NCI-H146 (cell line): ENCODE measurements around the gene MYO18A.
A peak's percentile ranks its signal among the peaks of the same experiment; 100 is the strongest.
"Not testable (repeated sequence)": the region's sequence is repeated elsewhere in the genome, so short reads cannot be mapped to it uniquely, and the experiment has no call there.

ENCODE experiments used
- DNase-seq: peaks from one replicate; lab custom pipeline; 2025; lab: John Stamatoyannopoulos, UW

MYO18A gene

GRCh38 chr17:29147228-29147627, 33.0 kb downstream of the MYO18A start:
- not testable (repeated sequence) for DNase-seq

DNA sequence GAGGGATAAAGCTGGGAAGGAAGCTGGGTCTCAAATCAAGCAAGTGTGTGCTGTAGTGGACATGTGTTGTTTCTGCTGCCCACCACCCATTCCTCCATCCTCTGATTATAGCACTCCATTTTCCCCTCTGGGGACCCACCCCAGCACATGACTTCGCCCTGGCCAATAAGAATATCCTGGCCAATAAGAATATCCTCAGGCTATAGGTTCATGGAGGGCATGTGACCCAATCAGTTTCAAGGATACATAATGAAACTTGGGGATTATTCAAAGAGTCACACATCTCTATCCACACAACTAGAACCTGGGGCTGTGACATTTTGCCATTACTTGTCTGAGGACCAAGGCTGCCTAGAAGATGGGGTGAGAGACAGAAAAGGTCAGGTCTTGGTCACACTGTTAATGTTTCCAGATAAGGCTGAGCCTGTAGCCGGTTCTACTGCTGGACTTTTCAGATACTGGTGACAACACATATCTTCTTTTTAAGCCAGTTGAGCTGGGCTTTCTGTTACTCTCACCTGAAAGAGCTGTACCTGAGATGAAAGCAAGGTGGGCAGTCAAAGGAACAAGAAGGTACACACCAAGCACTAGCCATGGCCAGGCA, 33.7 kb downstream of the MYO18A start:
- no peak for DNase-seq

DNA sequence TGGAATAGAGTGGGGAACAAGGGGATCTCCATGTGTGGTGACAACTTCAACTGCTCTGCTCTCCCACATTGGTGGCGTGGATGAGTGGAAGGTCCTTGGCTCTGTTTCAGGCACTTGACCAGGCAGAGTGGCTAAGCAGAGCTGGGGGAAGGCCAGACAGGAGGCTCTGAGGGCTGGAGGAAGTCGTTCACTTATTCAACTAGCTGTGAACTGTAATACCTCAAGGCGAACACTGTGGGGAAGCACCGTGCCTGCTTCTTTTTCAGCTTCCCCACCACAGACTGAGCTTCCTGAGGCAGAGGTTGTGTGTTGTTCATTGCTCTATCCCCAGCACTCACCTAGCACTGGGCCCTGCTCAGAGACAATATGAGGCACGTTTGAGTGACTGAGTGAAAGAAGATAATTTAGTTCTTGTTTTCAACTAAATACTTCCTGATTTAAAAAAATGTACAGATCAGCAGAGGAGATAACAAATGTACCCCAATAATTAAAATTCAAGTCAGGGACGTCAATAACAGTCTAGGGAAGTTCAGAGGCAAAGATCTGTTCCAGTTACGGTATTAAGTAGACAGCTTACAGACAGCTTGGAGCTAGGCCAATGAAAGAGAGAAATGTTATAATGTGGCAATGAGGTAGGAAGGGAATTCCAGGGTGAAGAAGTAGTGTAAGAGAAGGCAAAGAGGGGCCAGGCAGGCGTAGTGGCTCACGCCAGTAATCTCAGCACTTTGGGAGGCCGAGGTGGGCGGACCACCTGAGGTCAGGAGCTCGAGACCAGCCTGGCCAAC, 34.7 kb downstream of the MYO18A start:
- peak; percentile 45 for DNase-seq

GRCh38 chr17:29143894-29144293, 36.3 kb downstream of the MYO18A start:
- DNase-seq, result peak; percentile 23

DNA sequence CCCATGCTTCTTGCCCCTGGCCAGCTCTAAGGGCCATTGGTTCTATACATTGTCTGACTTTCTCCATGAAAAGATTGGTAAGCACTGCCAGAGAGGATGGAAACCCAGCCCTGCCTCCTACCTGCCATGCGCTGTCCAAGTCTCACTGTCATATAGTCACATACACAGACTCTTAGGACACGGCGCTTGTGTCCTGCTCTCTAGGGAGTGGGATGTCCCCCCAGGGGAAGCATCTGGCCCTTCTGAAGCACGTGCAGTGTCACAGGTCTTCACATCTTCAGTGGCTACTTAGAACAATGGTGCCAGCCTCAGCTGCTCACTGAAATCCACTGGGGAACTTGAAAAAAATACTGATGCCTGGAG, 38.7 kb downstream of the MYO18A start:
- no peak for DNase-seq

GRCh38 chr17:29140631-29141513, 39.3 kb downstream of the MYO18A start:
- DNase-seq, result peak; percentile 11

- peak; percentile 31 for DNase-seq
These were observed 40.1 kb downstream of the MYO18A start for GRCh38 chr17:29140051-29140621.

DNA sequence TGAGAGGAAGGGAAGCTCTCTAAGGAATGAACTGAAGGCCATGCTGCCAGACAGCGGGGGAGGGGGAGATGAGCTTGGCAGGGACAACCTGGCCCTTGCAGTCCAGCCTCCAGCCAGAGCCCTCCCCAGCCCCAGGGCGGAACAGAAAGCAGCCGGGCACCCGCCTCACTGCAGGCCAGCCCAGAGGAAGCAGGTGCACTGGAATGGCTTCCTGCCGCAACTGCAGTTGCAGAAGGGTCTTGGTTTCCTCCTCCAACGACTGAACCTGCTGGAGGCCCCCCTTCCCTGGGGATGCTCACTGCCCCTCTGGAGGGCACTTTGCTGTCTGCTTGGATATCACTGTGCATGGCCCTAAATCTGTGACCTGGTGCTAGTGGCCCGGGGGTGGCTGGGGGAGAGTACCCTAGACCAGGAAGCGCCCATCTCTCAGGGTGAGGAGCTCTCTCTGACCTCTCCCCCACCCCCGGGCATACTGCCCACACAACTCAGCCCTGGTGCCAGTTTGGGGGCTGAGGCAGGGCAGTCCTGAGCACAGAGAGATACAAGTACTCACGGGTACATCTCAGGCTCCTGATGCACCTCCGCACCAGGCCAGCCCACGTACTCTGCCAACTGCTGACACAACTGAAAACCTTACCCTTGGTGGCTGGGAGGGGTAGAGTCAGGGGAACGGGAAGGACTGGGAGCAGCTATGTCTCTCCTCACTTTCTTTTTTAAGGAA, 41.1 kb downstream of the MYO18A start:
- DNase-seq, result peak; percentile 44

GRCh38 chr17:29138184-29138955, 41.8 kb downstream of the MYO18A start:
- no peak for DNase-seq

DNA sequence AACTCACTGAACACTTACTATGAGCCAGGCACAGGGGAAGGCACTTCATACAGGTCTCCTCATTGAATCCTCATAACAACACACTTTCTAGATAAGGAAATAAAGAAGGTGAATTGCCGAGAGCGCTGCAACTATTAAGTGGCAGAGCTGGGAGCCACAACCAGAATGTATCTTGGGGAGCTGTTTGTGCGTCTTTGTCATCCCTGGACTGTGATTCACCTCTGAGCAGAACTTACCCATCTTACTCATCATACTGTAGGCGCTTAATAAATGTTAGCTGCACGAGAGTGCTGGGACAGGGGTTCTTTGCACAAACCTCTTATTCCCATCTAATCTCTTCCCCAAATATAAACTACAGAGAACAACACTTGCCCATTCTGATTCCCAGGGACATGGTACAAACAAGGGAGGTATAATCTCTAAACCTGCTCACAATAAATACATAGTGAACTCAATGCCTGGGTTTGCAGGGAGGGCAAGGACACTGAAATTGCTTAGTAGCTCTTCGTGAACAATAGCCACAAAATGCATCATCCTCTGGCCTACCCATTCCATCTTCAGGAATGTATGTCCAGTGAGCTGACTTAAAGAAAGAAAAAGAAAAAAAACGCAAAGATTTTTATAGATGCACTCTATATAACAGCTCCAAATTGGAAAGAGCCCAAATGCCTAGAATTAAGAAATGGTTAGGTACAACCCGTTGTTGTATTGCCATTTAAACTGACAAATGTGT, 43.0 kb downstream of the MYO18A start:
- no peak for DNase-seq

GRCh38 chr17:29135464-29135863, 44.7 kb downstream of the MYO18A start:
- DNase-seq, result no peak

GRCh38 chr17:29133121-29133713, 47.0 kb downstream of the MYO18A start:
- DNase-seq, result no peak

- DNase-seq, result no peak
These were observed 48.1 kb downstream of the MYO18A start for GRCh38 chr17:29131814-29132682.

- DNase-seq, result no peak
These were observed 50.5 kb downstream of the MYO18A start for GRCh38 chr17:29129731-29130130.

DNA sequence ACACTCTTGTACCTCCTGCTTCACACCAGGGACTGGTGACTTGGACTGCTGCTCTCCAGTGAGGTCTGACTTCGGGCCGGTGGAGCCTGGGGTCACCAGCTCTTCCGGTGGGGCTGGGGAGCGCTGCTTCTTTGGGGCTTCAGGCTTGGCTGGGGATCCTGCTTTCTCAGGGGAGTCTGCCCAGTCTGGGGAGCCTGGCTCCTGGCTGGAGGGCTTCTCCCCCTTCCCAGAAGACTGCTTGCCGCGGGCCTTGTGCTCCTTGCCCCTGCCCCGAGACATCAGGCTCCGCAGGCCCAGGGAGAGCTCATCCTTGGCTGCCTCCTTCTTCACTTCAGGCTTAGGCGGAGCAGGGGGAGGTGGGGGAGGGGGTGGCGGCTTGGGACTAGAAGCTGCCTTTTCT, 52.4 kb downstream of the MYO18A start:
- no peak for DNase-seq

DNA sequence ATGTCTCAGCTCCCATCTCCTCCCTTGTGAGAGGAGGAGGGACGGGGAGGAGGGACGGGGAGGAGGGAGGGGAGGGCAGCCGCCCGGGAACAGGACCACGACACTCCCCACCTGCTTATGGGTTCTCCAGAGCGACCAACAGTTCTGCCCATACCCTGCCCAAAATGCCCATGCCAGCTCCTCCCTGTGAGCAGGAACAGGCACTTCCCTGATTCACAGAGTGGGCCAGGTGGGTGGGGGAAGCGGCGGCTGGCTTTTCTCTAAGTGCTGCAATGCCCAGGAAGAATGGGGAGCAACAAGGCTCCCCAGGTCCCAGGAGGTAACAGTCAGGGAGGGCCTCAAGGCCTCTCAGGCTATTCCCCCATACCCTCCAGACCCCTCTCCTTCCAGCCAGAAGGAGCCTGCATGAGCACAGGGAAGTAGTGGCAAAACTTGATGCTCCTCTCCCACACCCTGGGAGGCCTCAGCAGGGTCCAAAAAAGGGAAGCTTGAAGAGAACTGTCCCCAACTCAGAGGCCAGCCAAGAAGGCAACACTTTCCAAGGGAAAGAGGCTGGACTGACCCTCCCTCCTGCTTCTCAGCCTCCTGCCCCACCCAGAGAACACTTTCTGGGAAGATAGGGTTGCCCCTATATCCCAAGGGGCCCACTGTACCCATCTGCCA, 53.8 kb downstream of the MYO18A start:
- DNase-seq, result no peak

- no peak for DNase-seq
These were observed 54.5 kb downstream of the MYO18A start for GRCh38 chr17:29125651-29126050.

GRCh38 chr17:29124925-29125273, 55.3 kb downstream of the MYO18A start:
- DNase-seq, result no peak
